Measurements from ENCODE around the gene SEPTIN10.

GRCh38 chr2:109493176-109493935 lies 120.4 kb downstream of the SEPTIN10 start:
- TF ChIP-seq CTCF (IDR thresholded peaks at IDR 0.05; ENCODE audit: insufficient read depth, low read depth, low read length) (no peak), EZH2 (IDR thresholded peaks at IDR 0.05; ENCODE audit: insufficient read depth, low read length) (no peak)

Measured in astrocyte (in vitro differentiated cells and primary cell).